ENCODE data around the gene MRPL37.

The MRPL37 gene

GRCh38 chr1:54266195-54266594 lies 66.2 kb downstream of the MRPL37 start:
- no peak for DNase-seq

GRCh38 chr1:54266908-54267307 lies 66.9 kb downstream of the MRPL37 start:
- no peak for DNase-seq
